ENCODE results near the gene SHANK2.

Gene SHANK2

DNA sequence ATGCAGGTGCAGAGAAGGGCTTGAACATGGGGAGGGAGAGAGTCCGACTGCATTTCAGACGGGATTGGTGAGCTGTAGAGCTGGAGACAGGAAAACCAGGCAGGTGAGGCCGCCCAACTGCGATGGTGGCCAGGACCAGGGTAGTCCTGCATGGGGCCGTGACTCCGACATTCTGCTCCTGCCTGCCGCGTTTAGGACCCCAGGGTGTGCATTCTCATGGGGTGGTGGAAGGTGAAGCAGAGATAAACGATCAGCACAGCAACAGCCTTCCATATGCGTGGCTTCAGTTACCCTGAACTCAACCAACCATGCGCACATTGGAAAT lies 29.3 kb downstream of the SHANK2 start:
- no peak for DNase-seq
- H3K9me3 ChIP-seq (ENCODE audit: insufficient read depth, low read length, severe bottlenecking), result peaks cover 18% of the 10 kb centered on the region
- H4K20me1 ChIP-seq (ENCODE audit: insufficient read depth, low read length), result no peaks in the 10 kb centered on the region
- H3K4me3 ChIP-seq (ENCODE audit: low read depth in 1 of 2, low read length in 2 of 2), result no peak overlapping the region
- no peak for TF ChIP-seq EZH2 (IDR thresholded peaks at IDR 0.05; ENCODE audit: borderline replicate concordance, low read depth, low read length, severe bottlenecking)
- TF ChIP-seq, protein P1, sequence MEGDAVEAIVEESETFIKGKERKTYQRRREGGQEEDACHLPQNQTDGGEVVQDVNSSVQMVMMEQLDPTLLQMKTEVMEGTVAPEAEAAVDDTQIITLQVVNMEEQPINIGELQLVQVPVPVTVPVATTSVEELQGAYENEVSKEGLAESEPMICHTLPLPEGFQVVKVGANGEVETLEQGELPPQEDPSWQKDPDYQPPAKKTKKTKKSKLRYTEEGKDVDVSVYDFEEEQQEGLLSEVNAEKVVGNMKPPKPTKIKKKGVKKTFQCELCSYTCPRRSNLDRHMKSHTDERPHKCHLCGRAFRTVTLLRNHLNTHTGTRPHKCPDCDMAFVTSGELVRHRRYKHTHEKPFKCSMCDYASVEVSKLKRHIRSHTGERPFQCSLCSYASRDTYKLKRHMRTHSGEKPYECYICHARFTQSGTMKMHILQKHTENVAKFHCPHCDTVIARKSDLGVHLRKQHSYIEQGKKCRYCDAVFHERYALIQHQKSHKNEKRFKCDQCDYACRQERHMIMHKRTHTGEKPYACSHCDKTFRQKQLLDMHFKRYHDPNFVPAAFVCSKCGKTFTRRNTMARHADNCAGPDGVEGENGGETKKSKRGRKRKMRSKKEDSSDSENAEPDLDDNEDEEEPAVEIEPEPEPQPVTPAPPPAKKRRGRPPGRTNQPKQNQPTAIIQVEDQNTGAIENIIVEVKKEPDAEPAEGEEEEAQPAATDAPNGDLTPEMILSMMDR (IDR thresholded peaks at IDR 0.05; ENCODE audit: borderline replicate concordance, extremely low read depth, low read length, poor library complexity, severe bottlenecking), result no peak
- H3K4me1 ChIP-seq (ENCODE audit: insufficient read depth, low read length), result no peaks in the 10 kb centered on the region
- no peak for ATAC-seq (ENCODE audit: insufficient read depth, low read depth)
- H3K27ac ChIP-seq (ENCODE audit: low read length), result no peak overlapping the region
- no peak overlapping the region for H3K4me2 ChIP-seq (ENCODE audit: insufficient read depth, low read length)
- no peak overlapping the region for H3K9ac ChIP-seq (ENCODE audit: low read depth, low read length)
- no peaks in the 10 kb centered on the region for H3K27me3 ChIP-seq (ENCODE audit: insufficient read depth, low read length, poor library complexity)
- no peaks in the 10 kb centered on the region for H3K36me3 ChIP-seq (ENCODE audit: insufficient read depth, low read length)
- no peak overlapping the region for H2AFZ ChIP-seq (ENCODE audit: low read depth, low read length)
- H3K79me2 ChIP-seq (ENCODE audit: insufficient read depth, low read length), result no peaks in the 10 kb centered on the region

DNA sequence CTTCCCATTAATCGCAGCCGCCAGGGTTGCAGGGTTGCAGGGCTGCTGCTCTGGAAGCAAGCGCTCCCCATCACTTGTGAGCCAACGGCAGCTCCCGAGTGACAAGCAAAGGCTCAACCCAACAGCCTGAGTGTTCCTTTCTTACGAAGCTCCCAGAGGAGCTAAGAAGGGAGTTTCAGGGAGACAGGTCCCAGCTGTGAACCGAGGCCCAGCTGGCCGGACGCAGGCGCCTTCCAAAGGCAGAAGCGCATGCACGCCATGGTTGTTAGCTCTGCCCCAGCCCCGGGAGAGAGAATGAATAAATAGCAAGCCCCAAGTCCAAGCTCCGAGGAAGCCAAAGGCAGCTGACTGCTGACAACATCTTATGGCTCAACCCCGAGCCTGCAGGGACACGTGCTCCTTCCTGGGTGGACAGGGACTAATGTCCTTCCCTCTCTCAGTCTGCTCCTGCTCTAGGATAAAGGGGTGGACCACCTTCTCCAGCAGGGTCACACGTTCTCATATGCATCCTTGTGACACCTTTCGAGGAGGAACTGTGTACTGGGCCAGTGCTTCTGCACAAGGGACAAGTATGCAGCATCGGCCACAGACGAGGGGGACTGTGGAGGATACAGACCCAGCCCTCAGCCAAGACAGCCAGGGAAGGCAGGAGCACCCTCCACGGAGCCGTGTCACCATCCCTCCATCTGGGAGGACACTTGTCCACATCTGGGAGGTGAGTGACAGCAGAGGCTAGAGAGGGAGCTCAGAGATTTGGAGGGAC lies 29.9 kb downstream of the SHANK2 start:
- ATAC-seq (ENCODE audit: insufficient read depth, low read depth), result no peak
- no peak overlapping the region for H2AFZ ChIP-seq (ENCODE audit: low read depth, low read length)
- no peaks in the 10 kb centered on the region for H3K27me3 ChIP-seq (ENCODE audit: insufficient read depth, low read length, poor library complexity)
- H3K79me2 ChIP-seq (ENCODE audit: insufficient read depth, low read length), result no peaks in the 10 kb centered on the region
- H3K9me3 ChIP-seq (ENCODE audit: insufficient read depth, low read length, severe bottlenecking), result peaks cover 14% of the 10 kb centered on the region
- no peak overlapping the region for H3K4me2 ChIP-seq (ENCODE audit: insufficient read depth, low read length)
- no peaks in the 10 kb centered on the region for H3K36me3 ChIP-seq (ENCODE audit: insufficient read depth, low read length)
- no peak overlapping the region for H3K27ac ChIP-seq (ENCODE audit: low read length)
- TF ChIP-seq, protein P1 (IDR thresholded peaks at IDR 0.05; ENCODE audit: borderline replicate concordance, extremely low read depth, low read length, poor library complexity, severe bottlenecking), result no peak
- TF ChIP-seq EZH2 (IDR thresholded peaks at IDR 0.05; ENCODE audit: borderline replicate concordance, low read depth, low read length, severe bottlenecking), result no peak
- no peaks in the 10 kb centered on the region for H4K20me1 ChIP-seq (ENCODE audit: insufficient read depth, low read length)
- no peak overlapping the region for H3K9ac ChIP-seq (ENCODE audit: low read depth, low read length)
- H3K4me1 ChIP-seq (ENCODE audit: insufficient read depth, low read length), result no peaks in the 10 kb centered on the region
- H3K4me3 ChIP-seq (ENCODE audit: low read depth in 1 of 2, low read length in 2 of 2), result no peak overlapping the region
- no peak for DNase-seq

DNA sequence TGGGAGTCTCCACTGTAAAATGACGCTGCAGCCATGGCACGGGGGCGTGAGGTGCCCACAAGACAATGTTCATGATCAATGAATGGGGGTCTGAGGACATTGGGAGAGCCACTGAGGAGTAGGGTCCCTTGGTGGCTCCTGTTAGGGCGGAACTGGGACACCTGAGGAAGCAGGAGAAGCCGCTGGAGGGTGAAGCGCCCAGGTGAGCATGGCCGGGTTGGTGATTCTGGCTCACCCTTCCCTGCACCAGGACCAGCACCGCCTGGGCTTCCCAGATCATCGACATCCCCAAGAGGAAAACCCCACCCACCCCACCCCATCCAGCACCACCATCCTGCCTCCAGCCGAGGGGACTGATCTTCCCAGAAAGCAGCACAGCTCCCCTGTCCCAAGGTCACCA lies 30.6 kb downstream of the SHANK2 start:
- H3K4me3 ChIP-seq (ENCODE audit: low read depth in 1 of 2, low read length in 2 of 2), result no peak overlapping the region
- H3K4me2 ChIP-seq (ENCODE audit: insufficient read depth, low read length), result no peak overlapping the region
- no peaks in the 10 kb centered on the region for H3K36me3 ChIP-seq (ENCODE audit: insufficient read depth, low read length)
- no peaks in the 10 kb centered on the region for H4K20me1 ChIP-seq (ENCODE audit: insufficient read depth, low read length)
- DNase-seq, result no peak
- no peak for TF ChIP-seq EZH2 (IDR thresholded peaks at IDR 0.05; ENCODE audit: borderline replicate concordance, low read depth, low read length, severe bottlenecking)
- TF ChIP-seq, protein P1 (IDR thresholded peaks at IDR 0.05; ENCODE audit: borderline replicate concordance, extremely low read depth, low read length, poor library complexity, severe bottlenecking), result no peak
- H3K79me2 ChIP-seq (ENCODE audit: insufficient read depth, low read length), result no peaks in the 10 kb centered on the region
- peaks cover 9% of the 10 kb centered on the region for H3K9me3 ChIP-seq (ENCODE audit: insufficient read depth, low read length, severe bottlenecking)
- ATAC-seq (ENCODE audit: insufficient read depth, low read depth), result no peak
- no peak overlapping the region for H3K9ac ChIP-seq (ENCODE audit: low read depth, low read length)
- no peak overlapping the region for H2AFZ ChIP-seq (ENCODE audit: low read depth, low read length)
- no peak overlapping the region for H3K27ac ChIP-seq (ENCODE audit: low read length)
- no peaks in the 10 kb centered on the region for H3K4me1 ChIP-seq (ENCODE audit: insufficient read depth, low read length)
- H3K27me3 ChIP-seq (ENCODE audit: insufficient read depth, low read length, poor library complexity), result no peaks in the 10 kb centered on the region

Measured in DND-41 (cell line).